Activated CD8-positive, alpha-beta memory T cell treated with anti-CD3 and anti-CD28 coated beads for 36 hours (primary cell): ENCODE results near the gene PARP16. TPM values are rescaled to one million over a fixed set of nuclear protein-coding genes. Genes with fewer than 3 reads are reported as not detected.
"Not testable (repeated sequence)": the region's sequence is repeated elsewhere in the genome, so short reads cannot be mapped to it uniquely, and the experiment has no call there.

Experiments
- CTCF ChIA-PET: fragments of 350-600 bp; sonication (Branson Sonifier 250); formaldehyde crosslinking; loops from one replicate; lab custom pipeline; 2021; ENCODE audit warnings: antibody characterized with exemption; lab: Charles Lee
- POLR2A ChIA-PET: fragments of 350-600 bp; sonication (Branson Sonifier 250); formaldehyde crosslinking; loops from one replicate; lab custom pipeline; 2021; ENCODE audit warnings: antibody characterized with exemption; lab: Charles Lee
- total RNA-seq, 2 experiments: library from RNA; stranded (reverse); gene quantifications; one replicate each; pipeline ENCODE4 v1.2.3, GENCODE V29; 2021

The PARP16 gene
- total RNA-seq, 2 experiments from 2014 or later: 11.3 to 12.5 TPM

GRCh38 chr15:65289261-65289854, 2.7 kb upstream of the PARP16 start:
- POLR2A ChIA-PET: no interaction called here

GRCh38 chr15:65287520-65287855, 805 bp upstream of the PARP16 start:
- POLR2A ChIA-PET: interaction anchor here (0.6 to 3.4 kb wide), 7 partner anchors 8 to 1083 kb away, joined by 3 to 34 read pairs (median 12); partner anchors contain the start of genes CLPX and RNU5B-1
- CTCF ChIA-PET: interaction anchor here (0.9 to 3.6 kb wide), 3 partner anchors 10 to 79 kb away, joined by 4 to 15 read pairs (median 5); no protein-coding TSS in a partner anchor

More at GRCh38 chr15:65289261-65289854, 2.7 kb upstream of the PARP16 start:
- CTCF ChIA-PET: interaction anchor here (0.7 kb wide), 1 partner anchor 188 kb away, joined by 4 read pairs; no protein-coding TSS in a partner anchor

DNA sequence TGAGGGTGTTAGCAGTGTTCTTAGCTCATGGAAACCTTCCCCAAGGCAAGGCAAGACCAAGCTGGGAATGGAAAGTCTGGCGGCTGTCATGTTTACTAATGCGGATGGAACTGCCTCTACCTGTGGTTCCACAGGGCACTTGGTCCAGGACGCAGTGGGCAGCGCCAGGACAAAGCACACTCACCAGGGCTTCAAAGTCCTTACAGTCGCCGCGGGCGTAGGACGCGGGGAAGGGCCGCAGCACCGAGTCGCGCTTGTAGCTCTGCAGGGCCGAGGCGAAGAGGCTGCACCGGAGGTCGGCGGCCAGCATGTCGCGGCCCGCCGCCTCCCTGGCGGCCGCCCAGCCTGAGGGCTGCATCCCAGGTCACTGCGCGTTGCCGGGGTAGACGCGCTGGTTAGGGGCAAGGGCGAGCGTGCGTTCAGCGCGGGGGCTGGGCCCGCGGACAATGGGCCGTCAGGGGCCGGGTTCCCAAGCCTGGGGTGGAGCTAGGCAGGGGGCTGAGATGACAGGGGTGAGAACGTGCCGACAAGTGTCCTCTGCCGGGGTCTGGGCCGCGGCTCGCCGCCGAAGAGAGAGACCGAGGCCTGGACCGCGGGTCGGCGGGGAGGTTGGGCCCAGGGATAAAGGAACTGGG, 497 bp downstream of the PARP16 start:
- CTCF ChIA-PET: interaction anchor here (0.6 to 3.6 kb wide), 14 partner anchors 9 to 261 kb away, joined by 3 to 15 read pairs (median 4); partner anchors contain the start of genes CLPX, RNU5A-1 and RNU5B-1
- POLR2A ChIA-PET: interaction anchor here (0.6 to 3.4 kb wide), 10 partner anchors 9 to 1686 kb away, joined by 3 to 34 read pairs (median 10); partner anchors contain the start of genes CLPX, RNU5B-1 and TRIP4

DNA sequence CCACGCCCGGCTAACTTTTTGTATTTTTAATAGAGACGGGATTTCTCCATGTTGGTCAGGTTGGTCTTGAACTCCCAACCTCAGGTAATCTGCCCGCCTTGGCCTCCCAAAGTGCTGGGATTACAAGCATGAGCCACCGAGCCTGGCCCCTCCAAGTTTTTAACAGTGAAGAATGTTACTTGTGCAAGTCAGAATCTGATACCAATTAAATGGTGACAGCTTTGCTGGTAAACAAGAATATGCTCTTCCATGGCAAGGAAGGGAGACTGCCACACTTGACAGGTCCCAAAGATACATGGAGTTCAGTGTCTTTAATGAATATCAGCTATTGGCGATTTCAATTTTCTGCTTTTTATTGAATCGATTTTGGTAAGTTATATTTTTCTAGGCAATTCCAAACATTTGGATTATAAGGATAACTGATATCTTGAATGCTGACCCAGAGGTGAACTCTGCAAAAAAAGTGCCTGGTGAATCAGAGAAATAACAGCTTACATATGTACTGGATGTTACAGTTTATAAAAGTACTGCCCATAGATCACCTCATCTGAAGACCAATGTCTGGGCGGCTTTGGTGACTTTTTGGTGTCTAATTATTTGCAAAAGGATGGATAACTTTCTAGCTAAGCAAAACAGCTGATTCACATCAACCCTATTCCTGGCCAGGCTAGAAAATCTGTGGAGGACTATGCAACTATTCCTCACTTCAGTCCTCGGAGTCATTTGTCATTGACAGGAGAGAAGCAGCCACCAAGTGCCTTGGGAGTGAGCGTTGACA, 1.2 kb downstream of the PARP16 start:
- CTCF ChIA-PET: interaction anchor here (1.2 to 3.6 kb wide), 9 partner anchors 10 to 127 kb away, joined by 3 to 15 read pairs (median 3); partner anchors contain the start of genes CLPX, RNU5A-1 and RNU5B-1
- POLR2A ChIA-PET: interaction anchor here (2.2 to 3.4 kb wide), 2 partner anchors 15 to 19 kb away, joined by 13 to 34 read pairs; partner anchors contain the start of gene RNU5B-1

- POLR2A ChIA-PET: interaction anchor here (0.7 kb wide), 1 partner anchor 26 kb away, joined by 3 read pairs; the partner anchor contains the start of gene RNU5B-1
- CTCF ChIA-PET: interaction anchor here (1.1 kb wide), 1 partner anchor 107 kb away, joined by 4 read pairs; no protein-coding TSS in a partner anchor
Measured at GRCh38 chr15:65278480-65278879, 8.2 kb downstream of the PARP16 start.

GRCh38 chr15:65277015-65277414, 9.7 kb downstream of the PARP16 start:
- ChIA-PET CTCF (interaction anchor here (1.0 kb wide), 1 partner anchor 10 kb away, joined by 5 read pairs; the partner anchor contains the start of gene PARP16), POLR2A (interaction anchor here (0.6 kb wide), 1 partner anchor 109 kb away, joined by 10 read pairs; no protein-coding TSS in a partner anchor)

- ChIA-PET POLR2A (interaction anchor here (1.0 kb wide), 1 partner anchor 91 kb away, joined by 3 read pairs; the partner anchor contains the start of gene CLPX), CTCF (interaction anchor here (0.6 kb wide), 1 partner anchor 37 kb away, joined by 3 read pairs; no protein-coding TSS in a partner anchor)
Measured at GRCh38 chr15:65275728-65276126, 11.0 kb downstream of the PARP16 start.

- POLR2A ChIA-PET: interaction anchor here (1.0 kb wide), 1 partner anchor 90 kb away, joined by 3 read pairs; the partner anchor contains the start of gene CLPX
- CTCF ChIA-PET: interaction anchor here (0.6 kb wide), 1 partner anchor 37 kb away, joined by 3 read pairs; no protein-coding TSS in a partner anchor
Measured at GRCh38 chr15:65275104-65275727, 11.5 kb downstream of the PARP16 start.

DNA sequence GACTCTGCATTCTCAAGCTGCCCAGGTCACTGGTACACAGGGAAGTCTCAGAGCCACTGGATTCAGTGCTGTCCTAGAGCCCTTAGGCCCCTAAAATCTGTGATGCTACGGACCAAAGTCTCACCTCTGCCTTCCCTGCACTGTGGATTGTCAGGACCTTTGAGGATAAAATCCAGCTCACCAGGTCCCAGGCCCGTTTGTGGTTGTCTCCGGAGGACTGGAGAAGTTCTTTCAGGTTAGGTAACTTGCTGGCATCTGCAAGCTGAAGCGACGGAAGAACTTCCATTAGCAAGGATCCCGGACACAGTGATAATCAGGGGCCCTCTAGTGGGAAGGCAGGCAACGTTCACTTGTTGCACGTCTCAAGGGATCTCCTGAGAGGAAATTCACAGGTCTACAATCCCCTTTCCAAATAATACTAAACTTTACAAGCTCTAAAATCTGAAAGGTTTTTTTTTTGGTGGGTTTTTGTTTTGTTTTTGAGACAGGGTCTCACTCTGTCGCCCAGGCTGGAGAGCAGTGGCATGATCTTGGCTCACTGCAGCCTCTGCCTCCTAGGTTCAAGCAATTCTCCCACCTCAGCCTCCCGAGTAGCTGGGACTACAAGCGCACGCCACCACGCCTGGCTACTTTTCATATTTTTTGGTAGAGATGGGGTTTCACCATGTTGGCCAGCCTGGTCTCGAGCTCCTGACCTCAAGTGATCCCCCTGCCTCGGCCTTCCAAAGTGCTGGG, 15.7 kb downstream of the PARP16 start:
- CTCF ChIA-PET: interaction anchor here (1.3 to 1.4 kb wide), 3 partner anchors 25 to 114 kb away, joined by 3 to 4 read pairs (median 3); no protein-coding TSS in a partner anchor
- POLR2A ChIA-PET: not testable (repeated sequence)

- ChIA-PET POLR2A (no interaction called here), CTCF (interaction anchor here (1.1 kb wide), 1 partner anchor 17 kb away, joined by 3 read pairs; no protein-coding TSS in a partner anchor)
Measured at GRCh38 chr15:65268411-65268810, 18.3 kb downstream of the PARP16 start.

DNA sequence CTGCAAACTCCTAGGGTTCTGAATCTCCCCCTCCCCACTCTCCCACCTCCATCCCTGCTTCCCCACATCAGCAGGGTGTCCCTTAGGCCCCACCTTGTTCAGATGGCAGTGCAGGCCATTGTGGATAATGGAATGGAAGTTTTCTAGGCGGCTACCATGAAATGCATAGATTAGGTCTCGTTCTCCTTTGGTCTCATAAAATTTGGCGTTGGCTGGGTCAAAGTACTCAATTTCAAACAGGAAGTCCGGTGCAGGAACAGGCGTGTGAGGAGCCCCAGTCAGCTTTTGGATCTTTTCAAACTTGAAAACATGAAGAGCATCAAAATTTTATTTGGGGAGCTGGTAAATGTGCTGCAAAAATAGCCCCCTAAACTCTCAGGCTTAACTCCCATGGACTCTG, 20.2 kb downstream of the PARP16 start:
- ChIA-PET CTCF (interaction anchor here (1.0 kb wide), 1 partner anchor 183 kb away, joined by 3 read pairs; no protein-coding TSS in a partner anchor), POLR2A (no interaction called here)

DNA sequence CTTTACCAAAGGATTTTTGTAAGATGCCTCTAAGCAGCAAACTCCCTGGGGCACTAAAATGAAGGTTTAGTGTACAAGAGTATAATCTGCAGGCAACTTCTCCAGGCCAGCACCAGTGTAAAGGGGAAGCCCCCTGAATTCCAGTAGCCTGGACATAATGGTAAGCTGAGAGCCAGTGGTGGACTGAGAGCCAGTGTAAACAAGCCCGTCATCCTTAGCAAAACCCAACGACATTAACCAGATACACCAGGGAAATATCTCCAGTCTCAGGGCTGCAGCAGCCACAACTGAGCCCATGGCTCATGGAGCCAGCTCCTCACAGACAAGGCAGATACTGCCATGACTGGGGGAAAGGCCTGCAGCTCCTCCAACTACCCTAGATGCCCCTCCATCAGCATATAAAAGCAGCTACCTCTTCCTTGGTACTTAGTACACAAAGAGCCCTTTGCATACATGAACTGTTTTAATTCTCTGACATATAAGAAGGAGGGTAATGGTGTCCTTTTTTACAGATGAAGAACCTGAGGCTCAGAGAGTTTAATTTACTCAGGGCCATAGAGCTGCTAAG, 21.7 kb downstream of the PARP16 start:
- CTCF ChIA-PET: interaction anchor here (0.6 kb wide), 1 partner anchor 21 kb away, joined by 3 read pairs; no protein-coding TSS in a partner anchor

DNA sequence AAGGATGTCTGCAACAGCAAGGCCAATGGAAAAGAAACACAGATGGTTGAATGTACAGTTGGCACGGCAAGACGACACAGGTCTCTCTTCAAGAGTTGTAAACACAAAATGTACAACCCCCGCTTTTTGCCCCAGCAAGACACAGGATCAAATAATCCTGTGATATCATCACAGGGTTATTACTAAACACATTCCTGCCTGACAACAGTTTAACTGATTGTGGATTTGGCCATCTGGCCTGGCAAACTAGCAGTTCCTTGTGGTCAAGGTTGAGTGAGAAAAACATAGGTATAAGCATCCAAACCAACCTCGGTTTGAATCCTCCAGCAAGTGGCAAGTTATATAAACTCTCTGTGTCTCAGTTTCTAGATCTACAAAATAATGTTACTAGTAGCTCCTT, 23.4 kb downstream of the PARP16 start:
- ChIA-PET POLR2A (no interaction called here), CTCF (no interaction called here)

More for the DNA sequence above, 21.7 kb downstream of the PARP16 start:
- POLR2A ChIA-PET: no interaction called here

- CTCF ChIA-PET: no interaction called here
- POLR2A ChIA-PET: interaction anchor here (0.6 kb wide), 1 partner anchor 998 kb away, joined by 4 read pairs; no protein-coding TSS in a partner anchor
Measured at GRCh38 chr15:65260968-65261367, 25.7 kb downstream of the PARP16 start.

GRCh38 chr15:65259367-65259797, 27.3 kb downstream of the PARP16 start:
- CTCF ChIA-PET: no interaction called here

GRCh38 chr15:65258375-65259262, 28.1 kb downstream of the PARP16 start:
- ChIA-PET CTCF (interaction anchor here (0.5 kb wide), 1 partner anchor 28 kb away, joined by 4 read pairs; no protein-coding TSS in a partner anchor), POLR2A (no interaction called here)

More at GRCh38 chr15:65259367-65259797, 27.3 kb downstream of the PARP16 start:
- POLR2A ChIA-PET: no interaction called here
